Measurements from ENCODE around the gene IRX4. TPM values are rescaled to one million over a fixed set of nuclear protein-coding genes. Genes with fewer than 3 reads are reported as not detected.

Gene IRX4
- total RNA-seq, 1 experiment from 2014 or later, result 16.5 TPM

- POLR2A ChIA-PET, result no interaction called here
- no peaks in the 10 kb centered on the region for H4K20me1 ChIP-seq (ENCODE audit: insufficient read depth)
- no peak for ATAC-seq
- no peaks in the 10 kb centered on the region for H3K36me3 ChIP-seq (ENCODE audit: control insufficient read depth in 1 of 2, insufficient read depth in 2 of 2, low read length in 2 of 2)
- no peaks in the 10 kb centered on the region for H3K79me2 ChIP-seq (ENCODE audit: insufficient read depth, low read length)
- no peaks in the 10 kb centered on the region for H3K4me1 ChIP-seq (ENCODE audit: control insufficient read depth in 1 of 2, insufficient read depth in 2 of 2, low read length in 2 of 2)
- H3K4me2 ChIP-seq (ENCODE audit: low read length), result no peak overlapping the region
- H3K4me3 ChIP-seq (replicated peaks in 1 of 2; ENCODE audit: low read depth in 1 of 2, low read length in 2 of 2), result no peak overlapping the region
- peaks cover 2% of the 10 kb centered on the region; the same call in 1 of the 2 replicates for H3K27me3 ChIP-seq (ENCODE audit: insufficient read depth, low read length)
- intact Hi-C loops (cut with micrococcal nuclease), result no loop called here
- H2AFZ ChIP-seq (ENCODE audit: low read depth, low read length, poor library complexity, severe bottlenecking), result no peak overlapping the region
- H3K27ac ChIP-seq (ENCODE audit: low read depth, low read length), result no peak overlapping the region
- no peak overlapping the region for H3K9ac ChIP-seq (ENCODE audit: low read length)
- no peak for TF ChIP-seq ZNF274 (IDR thresholded peaks at IDR 0.05; ENCODE audit: low read depth, low read length)
- TF ChIP-seq SRF (IDR thresholded peaks at IDR 0.05; ENCODE audit: low read depth), result no peak
- TF ChIP-seq POLR2AphosphoS5 (IDR thresholded peaks at IDR 0.05; ENCODE audit: low read depth, low read length), result no peak
- TF ChIP-seq JUND (IDR thresholded peaks at IDR 0.05), result no peak
- TF ChIP-seq ATF3 (IDR thresholded peaks at IDR 0.05), result no peak
- no peak for TF ChIP-seq YY1 (IDR thresholded peaks at IDR 0.05; ENCODE audit: extremely low read depth, insufficient replicate concordance, low read depth, low read length)
- no peak for TF ChIP-seq FOSL1 (IDR thresholded peaks at IDR 0.05; ENCODE audit: low read depth)
- no peak for TF ChIP-seq POLR2A (IDR thresholded peaks at IDR 0.05; ENCODE audit: borderline replicate concordance, extremely low read depth, insufficient read depth, insufficient read length)
- TF ChIP-seq EZH2 (IDR thresholded peaks at IDR 0.05), result no peak
- no peak for TF ChIP-seq SP1 (IDR thresholded peaks at IDR 0.05; ENCODE audit: low read depth)
- no peak for TF ChIP-seq ELF1 (IDR thresholded peaks at IDR 0.05; ENCODE audit: borderline replicate concordance, low read depth)
- no peak for DNase-seq (ENCODE audit: low read depth, low spot score)
- CTCF ChIA-PET, result no interaction called here
- H3K9me2 ChIP-seq (ENCODE audit: insufficient read depth), result no peaks in the 10 kb centered on the region
- RAD21 ChIA-PET (ENCODE audit: low non-redundant PET in 1 of 2, low total read pairs in 2 of 2, uncharacterized antibody in 2 of 2, unreplicated experiment in 2 of 2), result no interaction called here
- no TSS peak for BruUV-seq (replicated peaks)
- no peaks in the 10 kb centered on the region for H3K9me3 ChIP-seq (ENCODE audit: control insufficient read depth in 1 of 2, insufficient read depth in 1 of 2, low read depth in 1 of 2, low read length in 2 of 2)
Observed at GRCh38 chr5:1867114-1867814, 15.5 kb downstream of the IRX4 start.

GRCh38 chr5:1865948-1866347 lies 16.8 kb downstream of the IRX4 start:
- Histone ChIP-seq H2AFZ (ENCODE audit: low read depth, low read length, poor library complexity, severe bottlenecking) (no peak overlapping the region), H3K9ac (ENCODE audit: low read length) (no peak overlapping the region), H3K36me3 (ENCODE audit: control insufficient read depth in 1 of 2, insufficient read depth in 2 of 2, low read length in 2 of 2) (no peaks in the 10 kb centered on the region), H3K9me2 (ENCODE audit: insufficient read depth) (no peaks in the 10 kb centered on the region), H3K4me1 (ENCODE audit: control insufficient read depth in 1 of 2, insufficient read depth in 2 of 2, low read length in 2 of 2) (no peaks in the 10 kb centered on the region), H3K9me3 (ENCODE audit: control insufficient read depth in 1 of 2, insufficient read depth in 1 of 2, low read depth in 1 of 2, low read length in 2 of 2) (no peaks in the 10 kb centered on the region), H3K4me2 (ENCODE audit: low read length) (no peak overlapping the region), H3K27ac (ENCODE audit: low read depth, low read length) (no peak overlapping the region), H3K4me3 (replicated peaks in 1 of 2; ENCODE audit: low read depth in 1 of 2, low read length in 2 of 2) (no peak overlapping the region), H4K20me1 (ENCODE audit: insufficient read depth) (no peaks in the 10 kb centered on the region), H3K27me3 (ENCODE audit: insufficient read depth, low read length) (peaks cover 2% of the 10 kb centered on the region; the same call in 1 of the 2 replicates), H3K79me2 (ENCODE audit: insufficient read depth, low read length) (no peaks in the 10 kb centered on the region)
- intact Hi-C loops (cut with micrococcal nuclease), result no loop called here
- ChIA-PET POLR2A (no interaction called here), CTCF (no interaction called here), RAD21 (ENCODE audit: low non-redundant PET in 1 of 2, low total read pairs in 2 of 2, uncharacterized antibody in 2 of 2, unreplicated experiment in 2 of 2) (no interaction called here)
- DNase-seq (ENCODE audit: low read depth, low spot score), result no peak
- ATAC-seq, result no peak
- BruUV-seq (replicated peaks), result no TSS peak
- TF ChIP-seq SIN3A (IDR thresholded peaks at IDR 0.05; ENCODE audit: low read depth) (no peak), SP1 (IDR thresholded peaks at IDR 0.05; ENCODE audit: low read depth) (no peak), POLR2AphosphoS5 (IDR thresholded peaks at IDR 0.05; ENCODE audit: low read depth, low read length) (no peak), CBX3 (IDR thresholded peaks at IDR 0.05; ENCODE audit: low read depth) (no peak), EZH2 (IDR thresholded peaks at IDR 0.05) (no peak), ELF1 (IDR thresholded peaks at IDR 0.05; ENCODE audit: borderline replicate concordance, low read depth) (no peak), MAX (IDR thresholded peaks at IDR 0.05) (no peak), FOSL1 (IDR thresholded peaks at IDR 0.05; ENCODE audit: low read depth) (no peak), EZH2phosphoT487 (IDR thresholded peaks at IDR 0.05; ENCODE audit: borderline replicate concordance) (no peak), EGR1 (IDR thresholded peaks at IDR 0.05; ENCODE audit: low read depth) (no peak), ATF3 (IDR thresholded peaks at IDR 0.05) (no peak), CEBPB (IDR thresholded peaks at IDR 0.05; ENCODE audit: low read depth) (no peak), RAD21 (IDR thresholded peaks at IDR 0.05; ENCODE audit: low read depth) (no peak)

Data from HCT116 (cell line).